Stimulated activated CD4-positive, alpha-beta T cell treated with anti-CD3 and anti-CD28 coated beads, TNF-alpha, amount 100 ng/mL, for 4 hours (primary cell): ENCODE data around the gene PLEKHH1.
A peak's percentile ranks its signal among the peaks of the same experiment; 100 is the strongest.

ENCODE experiments used
- DNase-seq, 3 experiments: peaks; one replicate each; pipeline ENCODE4 v3.0.0-alpha.2; 2020; ENCODE audit warnings: low read depth in 3 of 3

Gene PLEKHH1

GRCh38 chr14:67532998-67533753 lies at the start of gene PLEKHH1:
Gene PLEKHH1, plus strand, starts transcription at chr14:67533290. Its CDS starts 8,578 bp downstream, at chr14:67541868.
- DNase-seq = peak in 2 of 3 experiments; percentile 35 to 41

GRCh38 chr14:67483579-67484285 lies 49.4 kb upstream of the PLEKHH1 start:
- no peak for DNase-seq

DNA sequence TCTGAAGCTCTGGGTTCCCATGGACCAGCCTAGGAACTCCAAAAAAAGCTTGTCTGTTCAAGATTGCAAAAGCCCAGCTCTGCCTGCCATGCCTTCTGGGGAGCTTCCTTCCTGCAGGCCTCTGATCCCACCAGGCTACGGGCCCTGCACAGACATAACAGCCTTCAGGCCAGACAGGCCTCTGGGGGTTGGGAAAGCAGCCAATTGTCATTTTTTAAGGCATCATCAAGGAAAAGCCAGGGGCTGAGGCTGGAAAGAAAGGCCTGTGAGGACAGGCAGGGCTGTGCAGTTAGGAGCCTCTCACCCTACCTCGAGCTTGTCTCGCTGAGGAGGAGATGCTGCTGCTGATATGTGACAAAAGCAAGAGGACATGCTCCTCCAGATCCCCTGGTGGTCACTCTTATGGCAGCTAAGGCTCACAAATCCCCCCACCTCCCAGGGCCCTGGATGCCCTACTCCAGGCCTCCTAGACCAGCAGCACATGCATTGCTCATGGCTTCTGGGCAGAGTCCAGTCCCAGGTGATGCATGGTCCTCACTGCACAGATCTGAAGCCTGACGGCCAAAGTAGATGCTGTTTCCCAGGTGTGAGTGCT lies 47.5 kb upstream of the PLEKHH1 start:
- DNase-seq = no peak

GRCh38 chr14:67486890-67487289 lies 46.2 kb upstream of the PLEKHH1 start:
- DNase-seq = no peak

DNA sequence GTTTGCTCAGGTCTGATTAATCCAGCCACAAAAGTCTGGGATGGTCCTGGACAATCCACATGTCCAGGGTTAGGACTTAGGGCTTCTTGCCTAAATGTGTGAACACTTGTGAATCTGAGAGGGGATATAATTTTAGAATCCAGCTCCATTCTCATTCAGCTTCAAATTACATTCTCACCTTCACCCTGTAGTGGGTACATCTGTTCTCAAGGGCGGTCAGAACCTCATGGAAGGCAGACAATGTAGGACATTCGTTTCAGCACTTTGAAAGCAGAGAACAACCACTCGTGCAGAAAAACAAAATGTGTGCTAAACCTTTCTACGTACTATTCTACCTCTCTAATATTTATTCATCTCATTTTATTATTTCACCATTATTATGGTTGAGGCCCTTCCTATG lies 45.8 kb upstream of the PLEKHH1 start:
- no peak for DNase-seq

DNA sequence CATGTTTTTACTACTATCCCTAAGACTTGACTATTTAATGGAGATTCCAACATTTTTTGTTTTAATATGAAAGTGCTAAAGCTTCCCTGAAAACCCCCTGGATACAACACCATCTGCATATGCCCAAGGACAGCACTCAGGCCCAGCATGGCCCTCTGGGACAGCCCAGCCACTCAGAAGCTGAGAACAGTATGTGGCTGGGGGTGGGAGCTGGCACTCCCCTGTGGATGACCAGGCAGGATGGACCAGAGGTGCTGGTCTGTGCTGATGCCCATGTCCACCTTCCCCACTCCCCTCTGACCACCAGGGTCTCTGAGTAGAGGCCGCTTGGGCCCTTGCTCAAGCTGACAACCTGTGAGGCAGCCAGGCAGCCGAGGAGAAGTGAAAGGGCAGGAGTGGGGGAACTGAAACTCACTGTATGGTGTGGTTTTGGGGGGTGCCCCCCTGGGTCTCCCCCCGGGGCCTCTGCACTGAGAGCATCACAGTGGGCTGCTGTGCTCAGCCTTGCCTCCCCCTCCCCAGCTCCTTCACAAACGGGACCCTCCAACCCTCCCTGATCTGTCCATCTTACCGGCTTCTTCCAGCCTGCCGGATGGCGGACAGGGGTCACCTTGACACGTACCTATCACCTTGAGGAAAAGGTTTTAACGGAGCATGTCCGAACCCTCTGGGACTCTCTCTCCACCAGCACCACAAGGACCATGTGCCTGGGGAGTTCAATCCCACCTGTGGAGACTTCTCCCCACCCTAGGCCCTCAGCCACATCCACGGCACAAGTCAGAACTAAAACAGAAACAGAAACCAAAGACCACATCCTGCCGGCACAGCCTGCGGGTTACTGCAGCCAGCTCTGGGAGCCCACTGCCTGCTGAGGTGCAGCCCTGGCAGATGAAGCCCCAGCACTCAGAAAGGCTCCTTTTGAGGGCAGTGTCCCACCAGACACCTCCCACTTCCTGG lies 44.9 kb upstream of the PLEKHH1 start, which contains the start of gene TMEM229B:
Gene TMEM229B (minus strand): TSS at position 785 of the 957 bp plus-strand sequence. CDS start 14,798 bp downstream, outside the sequence.
- DNase-seq = peak; percentile 25 to 58 (median 52)

- no peak for DNase-seq
Observed at GRCh38 chr14:67490196-67490595, 42.9 kb upstream of the PLEKHH1 start.

DNA sequence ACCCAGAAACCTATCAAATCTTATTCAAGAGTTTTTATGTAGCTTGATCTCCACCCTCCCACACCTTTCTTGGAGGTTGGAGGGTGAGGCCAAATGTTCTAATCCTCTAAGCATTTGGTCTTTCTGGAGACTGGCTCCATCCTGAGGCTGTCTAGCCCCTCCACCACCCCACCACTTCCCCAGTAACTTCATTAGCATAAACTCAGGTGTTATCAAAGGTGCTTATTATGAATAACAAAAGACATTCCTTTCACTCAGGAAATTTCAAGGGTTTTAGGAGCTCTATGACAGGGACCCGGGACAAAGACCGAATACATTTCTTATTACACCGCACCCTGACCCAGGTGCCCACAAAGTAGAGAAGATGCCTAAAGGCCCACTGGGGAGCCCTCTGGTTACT lies 41.8 kb upstream of the PLEKHH1 start:
- no peak for DNase-seq

- DNase-seq = no peak
Observed at GRCh38 chr14:67491741-67492507, 41.2 kb upstream of the PLEKHH1 start.

GRCh38 chr14:67492538-67492937 lies 40.6 kb upstream of the PLEKHH1 start:
- no peak for DNase-seq

GRCh38 chr14:67493092-67493717 lies 39.9 kb upstream of the PLEKHH1 start:
- DNase-seq = no peak

DNA sequence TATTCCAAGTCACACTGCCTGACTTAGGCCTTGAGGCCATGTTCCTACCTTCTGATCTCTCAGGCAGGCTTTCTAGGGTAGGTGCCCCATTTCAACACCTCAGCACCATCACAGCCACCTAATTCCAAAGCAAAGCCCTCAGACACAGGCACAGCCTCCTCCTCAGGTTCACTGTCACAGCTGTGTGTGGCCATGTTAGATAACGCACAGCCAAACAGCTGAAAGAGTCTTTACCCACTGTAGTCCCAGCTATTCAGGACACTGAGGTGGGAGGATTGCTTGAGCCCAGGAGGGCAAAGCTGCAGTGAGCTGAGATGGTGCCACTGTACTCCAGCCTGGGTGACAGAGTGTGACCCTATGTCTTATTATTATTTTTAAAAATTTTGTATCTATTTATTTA lies 37.3 kb upstream of the PLEKHH1 start:
- DNase-seq = no peak

GRCh38 chr14:67497216-67497615 lies 35.9 kb upstream of the PLEKHH1 start:
- DNase-seq = no peak

DNA sequence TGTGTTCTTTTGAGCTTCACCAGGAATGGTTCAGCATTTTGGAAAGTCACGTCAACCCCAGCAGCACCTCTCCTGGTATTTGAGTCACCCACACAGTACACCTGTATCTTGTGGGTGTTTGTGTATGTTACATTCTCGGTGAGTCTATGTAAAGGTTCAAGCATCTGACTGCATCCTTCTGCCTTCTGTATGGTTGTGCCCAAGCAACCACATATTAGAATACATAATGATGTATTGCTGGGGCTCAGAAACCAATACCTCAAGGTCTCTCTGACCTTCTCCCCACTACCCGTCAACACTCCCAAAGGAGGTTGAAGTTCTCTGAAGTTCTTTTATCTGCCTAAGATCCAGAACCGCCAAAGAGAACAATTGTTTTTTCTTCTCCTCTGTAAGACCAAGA lies 35.4 kb upstream of the PLEKHH1 start:
- DNase-seq = no peak

DNA sequence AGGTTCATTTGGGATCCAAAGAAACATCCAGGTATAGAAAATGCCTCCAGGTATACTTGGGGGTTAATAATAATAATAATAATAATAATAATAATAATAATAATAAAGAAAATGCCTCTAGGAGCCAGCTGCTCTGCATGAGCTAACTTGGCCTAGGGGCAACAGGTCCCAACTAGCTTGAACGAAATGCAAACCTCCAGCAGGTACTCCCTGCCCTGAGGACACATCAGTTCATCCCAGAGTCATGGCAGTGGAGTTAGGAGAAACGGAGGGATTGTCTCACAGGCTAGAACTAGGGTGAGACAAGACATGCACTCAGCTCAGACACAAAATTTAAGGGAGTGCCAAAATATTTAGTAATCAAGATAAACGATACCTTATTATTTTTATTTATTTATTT lies 32.1 kb upstream of the PLEKHH1 start:
- DNase-seq = no peak

GRCh38 chr14:67501670-67502069 lies 31.4 kb upstream of the PLEKHH1 start:
- DNase-seq = no peak

GRCh38 chr14:67502867-67503266 lies 30.2 kb upstream of the PLEKHH1 start:
- DNase-seq = no peak

DNA sequence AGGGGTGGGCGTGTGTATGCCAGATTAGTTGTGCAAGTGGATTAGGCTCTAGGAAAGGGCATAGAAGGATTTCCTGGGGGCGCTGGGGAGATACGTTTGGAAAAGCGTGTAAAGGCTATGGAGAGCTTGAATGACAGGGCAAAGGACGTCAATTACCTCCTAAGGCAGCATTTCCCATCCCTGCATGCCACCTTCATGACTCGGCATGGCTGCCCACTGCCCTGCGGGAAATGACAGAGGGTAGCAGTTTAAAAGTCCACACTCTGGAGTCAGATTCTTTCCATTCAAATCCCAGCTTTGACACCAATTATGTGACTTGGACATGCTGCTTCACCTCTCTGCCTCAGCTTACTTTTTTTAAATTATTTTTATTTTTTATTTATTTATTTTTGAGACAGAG lies 29.8 kb upstream of the PLEKHH1 start:
- no peak for DNase-seq

GRCh38 chr14:67505254-67505653 lies 27.8 kb upstream of the PLEKHH1 start:
- no peak for DNase-seq

DNA sequence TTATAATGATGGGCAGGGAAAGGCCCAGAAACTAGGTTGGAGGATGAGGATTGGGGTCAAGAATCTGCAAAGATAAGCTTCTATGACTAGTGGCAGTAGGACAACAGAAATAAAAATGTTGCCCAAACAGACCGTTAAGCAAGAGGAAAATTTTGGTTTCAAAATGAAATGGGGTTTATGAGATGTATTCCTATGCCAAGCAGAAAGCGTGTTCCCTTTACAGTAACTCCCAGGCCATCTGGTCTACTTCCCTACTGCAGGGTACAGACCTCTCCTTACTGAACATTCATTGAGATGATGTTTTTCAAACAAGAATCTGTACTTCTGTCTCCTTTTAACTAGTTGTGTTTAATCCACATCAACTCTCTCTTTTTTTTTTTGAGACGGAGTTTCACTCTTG lies 24.1 kb upstream of the PLEKHH1 start:
- no peak for DNase-seq
